Adipose tissue (tissue), 3 donors: Measurements from ENCODE around the gene FAM72C. TPM values are rescaled to one million over a fixed set of nuclear protein-coding genes. Genes with fewer than 3 reads are reported as not detected.
"Not testable (repeated sequence)": the region's sequence is repeated elsewhere in the genome, so short reads cannot be mapped to it uniquely, and the experiment has no call there.

Experiments used
- H3K27ac ChIP-seq: one replicate; pipeline ENCODE4 v1.5.1; 2013; ENCODE audit warnings: low read depth, low read length
- whole genome bisulfite sequencing, 3 donors: extraction: QIAGEN DNeasy Blood & Tissue Kit; methylation state at CpG; one replicate each; pipeline ENCODE4 v1.1.7; 2013; 5-methylcytosine and 5-hydroxymethylcytosine counted together
- polyA plus RNA-seq, 3 donors: library from polyadenylated mRNA; stranded (reverse); fragments of 200-250 nt; gene quantifications; one replicate each; pipeline ENCODE4 v1.2.3, GENCODE V29; 2013
- donor health status: healthy with polysubstance abuse.
- donor health status: Bipolar disorder and iron deficiency.
- donor health status: healthy.

The FAM72C gene
- polyA plus RNA-seq, 3 donors = 0.04 to 0.06 TPM; not detected in 1

DNA sequence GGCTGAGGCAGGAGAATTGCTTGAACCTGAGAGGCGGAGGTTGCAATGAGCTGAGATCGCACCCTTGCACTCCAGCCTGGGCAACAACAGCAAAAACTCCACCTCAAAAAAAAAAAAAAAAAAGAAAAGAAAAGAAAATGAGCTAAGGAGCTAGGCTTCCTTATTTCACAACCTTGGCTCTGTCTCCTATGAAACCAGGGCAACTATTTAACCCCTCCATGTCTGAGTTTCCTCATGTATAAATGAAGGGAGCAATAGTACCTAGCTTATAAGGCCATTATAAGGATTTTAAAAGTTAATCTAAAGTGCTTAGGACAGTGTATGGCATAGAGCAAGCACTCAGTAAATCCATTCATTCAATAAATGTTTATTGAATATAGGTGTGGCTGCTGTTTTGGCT lies 32.9 kb downstream of the FAM72C start:
- WGBS, 3 donors = 71% methylated on average over 1 of the region's 2 CpGs; no CpG with 5 or more reads in 2 of the 3 donors
- H3K27ac ChIP-seq = not testable (repeated sequence)

GRCh38 chr1:143936457-143937115 lies 35.2 kb downstream of the FAM72C start:
- WGBS, 3 donors = 0 to 24% (median 2%) methylated on average over 2 to 3 of the region's 8 CpGs
- not testable (repeated sequence) for H3K27ac ChIP-seq

- no CpG with 5 or more reads among the region's 2 CpGs for WGBS, 3 donors
- H3K27ac ChIP-seq = not testable (repeated sequence)
Observed at GRCh38 chr1:143919127-143919526, 52.7 kb downstream of the FAM72C start.

DNA sequence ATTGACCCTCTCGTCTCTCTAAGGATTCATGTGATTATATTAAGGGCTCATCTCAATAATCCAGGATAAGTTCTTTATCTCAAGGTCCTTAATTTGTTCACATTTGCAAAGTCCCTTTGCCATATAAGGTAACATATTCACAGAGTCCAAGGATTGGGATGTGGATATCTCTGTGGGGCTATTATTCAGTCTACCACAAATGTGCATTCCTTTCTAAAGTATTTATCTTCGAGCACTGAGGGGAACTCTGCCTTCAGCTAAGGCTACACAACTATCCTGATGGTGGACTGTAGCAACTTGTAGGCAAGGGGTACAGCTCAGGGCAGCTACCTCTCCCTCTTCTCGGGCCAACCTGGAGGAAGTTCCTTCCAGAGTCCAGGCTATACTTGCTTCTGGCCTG lies 53.2 kb downstream of the FAM72C start:
- WGBS, 3 donors = 17 to 61% (median 55%) methylated on average over 1 of the region's 3 CpGs
- not testable (repeated sequence) for H3K27ac ChIP-seq

DNA sequence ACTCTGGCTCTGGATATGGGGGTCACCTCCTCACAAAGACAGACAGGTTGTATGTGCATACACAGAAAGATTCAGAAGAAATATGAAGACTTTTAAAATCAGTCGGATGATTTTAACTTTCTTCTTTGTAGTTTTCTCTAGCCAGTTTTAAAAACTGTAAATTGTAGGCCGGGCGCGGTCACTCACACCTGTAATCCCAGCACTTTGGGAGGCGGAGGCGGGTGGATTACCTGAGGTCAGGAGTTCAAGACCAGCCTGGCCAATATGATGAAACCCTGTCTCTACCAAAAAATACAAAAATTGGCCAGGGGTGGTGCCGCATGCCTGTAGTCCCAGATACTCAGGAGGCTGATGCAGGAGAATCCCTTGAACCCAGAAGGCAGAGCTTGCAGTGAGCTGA lies 58.1 kb downstream of the FAM72C start:
- WGBS, 3 donors = 96 to 98% (median 98%) methylated on average over 6 to 7 of the region's 7 CpGs
- not testable (repeated sequence) for H3K27ac ChIP-seq
